GM19193 (cell line): Measurements from ENCODE around the gene PPT2.

Experiments used
- POLR2A ChIP-seq: IDR thresholded peaks from 4 replicates; pipeline ENCODE4 v1.6.1; 2011; ENCODE audit not compliant: insufficient read depth, insufficient read length; ENCODE audit errors: extremely low read depth

The PPT2 gene

GRCh38 chr6:32163559-32164258, 9.8 kb downstream of the PPT2 start:
- no peak for TF ChIP-seq POLR2A

GRCh38 chr6:32164295-32164694, 10.4 kb downstream of the PPT2 start, which contains the start of gene EGFL8:
TSS of gene EGFL8 (plus strand) at chr6:32164595. CDS start at chr6:32166166, 1,571 bp downstream.
- no peak for TF ChIP-seq POLR2A

- no peak for TF ChIP-seq POLR2A
Observed at GRCh38 chr6:32166411-32167061, 12.6 kb downstream of the PPT2 start.

- no peak for TF ChIP-seq POLR2A
Observed at GRCh38 chr6:32167154-32167760, 13.3 kb downstream of the PPT2 start.

GRCh38 chr6:32167761-32168262, 13.9 kb downstream of the PPT2 start:
- TF ChIP-seq POLR2A = no peak

GRCh38 chr6:32168350-32168749, 14.4 kb downstream of the PPT2 start:
- no peak for TF ChIP-seq POLR2A

GRCh38 chr6:32168807-32169591, 15.1 kb downstream of the PPT2 start:
- TF ChIP-seq POLR2A = no peak

GRCh38 chr6:32170294-32170693, 16.4 kb downstream of the PPT2 start:
- TF ChIP-seq POLR2A = no peak

GRCh38 chr6:32171234-32171633, 17.3 kb downstream of the PPT2 start:
- no peak for TF ChIP-seq POLR2A

- TF ChIP-seq POLR2A = no peak
Observed at GRCh38 chr6:32173051-32173727, 19.2 kb downstream of the PPT2 start.

- TF ChIP-seq POLR2A = no peak
Observed at GRCh38 chr6:32174416-32174815, 20.5 kb downstream of the PPT2 start.

- no peak for TF ChIP-seq POLR2A
Observed at GRCh38 chr6:32175322-32175710, 21.4 kb downstream of the PPT2 start.

- TF ChIP-seq POLR2A = peak; percentile 71
Observed at GRCh38 chr6:32175711-32176475, 22.0 kb downstream of the PPT2 start, which contains the start of gene AGPAT1. TSS of gene AGPAT1 (minus strand) at chr6:32176084. CDS start at chr6:32171496, 4,588 bp downstream.
